ENCODE results near the gene COL9A2. TPM values are rescaled to one million over a fixed set of nuclear protein-coding genes. Genes with fewer than 3 reads are reported as not detected.

COL9A2 gene
- polyA plus RNA-seq, 1 donor from 2014 or later: 2.3 TPM

DNA sequence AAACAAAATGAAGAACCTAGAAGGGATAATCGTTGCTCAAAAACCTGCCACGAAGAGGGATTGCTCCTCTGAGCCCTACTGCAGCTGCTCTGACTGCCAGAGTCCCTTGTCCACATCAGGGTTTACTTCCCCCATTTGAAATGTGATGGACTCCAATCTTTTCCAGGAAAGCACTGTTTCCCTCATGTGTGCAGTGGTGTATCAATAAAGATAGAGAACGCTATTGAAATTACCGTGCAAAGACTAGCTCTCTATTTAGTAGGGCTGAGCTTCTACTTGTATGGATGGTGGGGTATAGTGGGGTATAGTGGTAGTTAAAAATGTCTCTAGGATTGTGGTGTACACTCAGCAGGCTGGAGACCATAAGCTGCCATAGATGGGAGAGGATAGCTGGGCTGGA, 65.6 kb downstream of the COL9A2 start:
- Histone ChIP-seq H3K4me3 (ENCODE audit: low read length) (no peak overlapping the region), H3K9me2 (ENCODE audit: insufficient read depth, low read length) (no peaks in the 10 kb centered on the region), H3K27me3 (ENCODE audit: insufficient read depth, low read depth, low read length) (no peaks in the 10 kb centered on the region), H3K79me2 (replicated peaks; ENCODE audit: insufficient read depth, low read length) (peaks cover 10% of the 10 kb centered on the region), H3K9ac (ENCODE audit: low read length) (no peak overlapping the region), H3K9me3 (ENCODE audit: low read length) (no peaks in the 10 kb centered on the region), H3F3A (ENCODE audit: insufficient read depth, low read length, poor library complexity, severe bottlenecking) (no peaks in the 10 kb centered on the region), H2AFZ (ENCODE audit: low read depth, low read length) (no peak overlapping the region), H3K27ac (ENCODE audit: low read length) (no peak overlapping the region), H3K36me3 (ENCODE audit: insufficient read depth, low read length) (no peaks in the 10 kb centered on the region), H4K20me1 (ENCODE audit: insufficient read depth) (no peaks in the 10 kb centered on the region), H3K4me2 (ENCODE audit: low read length) (no peak overlapping the region)
- TF ChIP-seq, protein P1, sequence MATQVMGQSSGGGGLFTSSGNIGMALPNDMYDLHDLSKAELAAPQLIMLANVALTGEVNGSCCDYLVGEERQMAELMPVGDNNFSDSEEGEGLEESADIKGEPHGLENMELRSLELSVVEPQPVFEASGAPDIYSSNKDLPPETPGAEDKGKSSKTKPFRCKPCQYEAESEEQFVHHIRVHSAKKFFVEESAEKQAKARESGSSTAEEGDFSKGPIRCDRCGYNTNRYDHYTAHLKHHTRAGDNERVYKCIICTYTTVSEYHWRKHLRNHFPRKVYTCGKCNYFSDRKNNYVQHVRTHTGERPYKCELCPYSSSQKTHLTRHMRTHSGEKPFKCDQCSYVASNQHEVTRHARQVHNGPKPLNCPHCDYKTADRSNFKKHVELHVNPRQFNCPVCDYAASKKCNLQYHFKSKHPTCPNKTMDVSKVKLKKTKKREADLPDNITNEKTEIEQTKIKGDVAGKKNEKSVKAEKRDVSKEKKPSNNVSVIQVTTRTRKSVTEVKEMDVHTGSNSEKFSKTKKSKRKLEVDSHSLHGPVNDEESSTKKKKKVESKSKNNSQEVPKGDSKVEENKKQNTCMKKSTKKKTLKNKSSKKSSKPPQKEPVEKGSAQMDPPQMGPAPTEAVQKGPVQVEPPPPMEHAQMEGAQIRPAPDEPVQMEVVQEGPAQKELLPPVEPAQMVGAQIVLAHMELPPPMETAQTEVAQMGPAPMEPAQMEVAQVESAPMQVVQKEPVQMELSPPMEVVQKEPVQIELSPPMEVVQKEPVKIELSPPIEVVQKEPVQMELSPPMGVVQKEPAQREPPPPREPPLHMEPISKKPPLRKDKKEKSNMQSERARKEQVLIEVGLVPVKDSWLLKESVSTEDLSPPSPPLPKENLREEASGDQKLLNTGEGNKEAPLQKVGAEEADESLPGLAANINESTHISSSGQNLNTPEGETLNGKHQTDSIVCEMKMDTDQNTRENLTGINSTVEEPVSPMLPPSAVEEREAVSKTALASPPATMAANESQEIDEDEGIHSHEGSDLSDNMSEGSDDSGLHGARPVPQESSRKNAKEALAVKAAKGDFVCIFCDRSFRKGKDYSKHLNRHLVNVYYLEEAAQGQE (IDR thresholded peaks at IDR 0.05; ENCODE audit: borderline replicate concordance): no peak
- TF ChIP-seq MXI1 (conservative IDR thresholded peaks at IDR 0.05; ENCODE audit: poor library complexity, severe bottlenecking) (no peak), EZH2 (IDR thresholded peaks at IDR 0.05; ENCODE audit: borderline replicate concordance, insufficient read depth, low read length, poor library complexity, severe bottlenecking) (no peak), SMC3 (conservative IDR thresholded peaks at IDR 0.05; ENCODE audit: poor library complexity) (no peak), POLR2AphosphoS5 (IDR thresholded peaks at IDR 0.05) (no peak), TAF1 (IDR thresholded peaks at IDR 0.05; ENCODE audit: low read depth) (no peak), EP300 (conservative IDR thresholded peaks at IDR 0.05; ENCODE audit: poor library complexity, severe bottlenecking) (no peak), RAD21 (conservative IDR thresholded peaks at IDR 0.05) (no peak)
- TF ChIP-seq, protein P2, sequence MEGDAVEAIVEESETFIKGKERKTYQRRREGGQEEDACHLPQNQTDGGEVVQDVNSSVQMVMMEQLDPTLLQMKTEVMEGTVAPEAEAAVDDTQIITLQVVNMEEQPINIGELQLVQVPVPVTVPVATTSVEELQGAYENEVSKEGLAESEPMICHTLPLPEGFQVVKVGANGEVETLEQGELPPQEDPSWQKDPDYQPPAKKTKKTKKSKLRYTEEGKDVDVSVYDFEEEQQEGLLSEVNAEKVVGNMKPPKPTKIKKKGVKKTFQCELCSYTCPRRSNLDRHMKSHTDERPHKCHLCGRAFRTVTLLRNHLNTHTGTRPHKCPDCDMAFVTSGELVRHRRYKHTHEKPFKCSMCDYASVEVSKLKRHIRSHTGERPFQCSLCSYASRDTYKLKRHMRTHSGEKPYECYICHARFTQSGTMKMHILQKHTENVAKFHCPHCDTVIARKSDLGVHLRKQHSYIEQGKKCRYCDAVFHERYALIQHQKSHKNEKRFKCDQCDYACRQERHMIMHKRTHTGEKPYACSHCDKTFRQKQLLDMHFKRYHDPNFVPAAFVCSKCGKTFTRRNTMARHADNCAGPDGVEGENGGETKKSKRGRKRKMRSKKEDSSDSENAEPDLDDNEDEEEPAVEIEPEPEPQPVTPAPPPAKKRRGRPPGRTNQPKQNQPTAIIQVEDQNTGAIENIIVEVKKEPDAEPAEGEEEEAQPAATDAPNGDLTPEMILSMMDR (IDR thresholded peaks at IDR 0.05; ENCODE audit: poor library complexity, severe bottlenecking): no peak

Other genes starting within 250 kb of the COL9A2 start
- 58.1 and 64.6 TPM in 2 replicates for gene PPT1, start 220.0 kb downstream of the COL9A2 start, polyA plus RNA-seq
- 23.4 and 26.7 TPM in 2 replicates for gene RLF, start 155.9 kb downstream of the COL9A2 start, polyA plus RNA-seq
- gene TMCO2, start 69.3 kb downstream of the COL9A2 start, polyA plus RNA-seq: not detected in 2 replicates
- gene ZMPSTE24, start 59.0 kb downstream of the COL9A2 start, polyA plus RNA-seq: 26.9 and 32.9 TPM in 2 replicates
- gene SMAP2, start 56.4 kb upstream of the COL9A2 start, polyA plus RNA-seq: 46.8 and 56.3 TPM in 2 replicates
- gene ZFP69B, start 133.2 kb upstream of the COL9A2 start, polyA plus RNA-seq: 18.2 and 21.6 TPM in 2 replicates
- gene ZFP69, start 160.0 kb upstream of the COL9A2 start, polyA plus RNA-seq: 11.6 and 12.3 TPM in 2 replicates
- 7.9 and 14.1 TPM in 2 replicates for gene EXO5, start 191.5 kb upstream of the COL9A2 start, polyA plus RNA-seq
- 10.5 and 15.8 TPM in 2 replicates for gene ZNF684, start 214.4 kb upstream of the COL9A2 start, polyA plus RNA-seq

All from neural cell (in vitro differentiated cells).